Heart left ventricle (tissue), 13 donors: ENCODE results near the gene SRSF10.

Source experiments
- CTCF ChIP-seq, 12 donors: fragments of 200-600 bp; sonication (generic) in 4 of 12; IDR thresholded peaks; one replicate each; pipeline versions ENCODE4 v1.5.0 to v1.8.0; 2018 to 2022; ENCODE audit warnings: antibody characterized with exemption in 12 of 12, mild to moderate bottlenecking in 5 of 12
- POLR2A ChIP-seq, 2 donors: fragments of 450-650 bp; IDR thresholded peaks; one replicate each; pipeline ENCODE4 v1.6.1; 2017; ENCODE audit warnings: antibody characterized with exemption in 2 of 2, mild to moderate bottlenecking in 2 of 2, moderate library complexity in 2 of 2
- donor health status: ischemic (EF 13 %, LVEDD 7.1; RV severe dilation, severe dysfunction).
- donor health status: DM: no; HTN: yes; CAD: no.
- donor health status: DM: no; HTN: no; CAD: no.
- donor health status: ischemic (EF 25% LVEDD 6.9; RV normal size, moderate dysfunction).
- donor health status: ischemic (EF 25% LVEDD 5.7; RV mildly dilated, moderate dysfunction).
- donor health status: ischemic (EF 35%, LVEDD 5.7; RV mildly dilated, moderate dysfunction).
- donor health status: nonischemic (EF 11% LVEDD 7.7; RV severe dilation, severe dysfunction).
- donor health status: DM: yes; HTN: yes; CAD: no.
- donor health status: PGD.
- donor health status: ischemic (EF 29% LVEDD 5.4; RV normal size, mild dysfunction).
- donor health status: nonischemic (EF 23%, LVEDD 6.1; RV moderate dilation, normal function).

- TF ChIP-seq CTCF (IDR thresholded peaks at IDR 0.05), result no peak
- TF ChIP-seq POLR2A (IDR thresholded peaks at IDR 0.05), result no peak
Observed at GRCh38 chr1:23930270-23930669, 49.9 kb downstream of the SRSF10 start.
